ENCODE results near the gene MED23.

Gene MED23, protein sequence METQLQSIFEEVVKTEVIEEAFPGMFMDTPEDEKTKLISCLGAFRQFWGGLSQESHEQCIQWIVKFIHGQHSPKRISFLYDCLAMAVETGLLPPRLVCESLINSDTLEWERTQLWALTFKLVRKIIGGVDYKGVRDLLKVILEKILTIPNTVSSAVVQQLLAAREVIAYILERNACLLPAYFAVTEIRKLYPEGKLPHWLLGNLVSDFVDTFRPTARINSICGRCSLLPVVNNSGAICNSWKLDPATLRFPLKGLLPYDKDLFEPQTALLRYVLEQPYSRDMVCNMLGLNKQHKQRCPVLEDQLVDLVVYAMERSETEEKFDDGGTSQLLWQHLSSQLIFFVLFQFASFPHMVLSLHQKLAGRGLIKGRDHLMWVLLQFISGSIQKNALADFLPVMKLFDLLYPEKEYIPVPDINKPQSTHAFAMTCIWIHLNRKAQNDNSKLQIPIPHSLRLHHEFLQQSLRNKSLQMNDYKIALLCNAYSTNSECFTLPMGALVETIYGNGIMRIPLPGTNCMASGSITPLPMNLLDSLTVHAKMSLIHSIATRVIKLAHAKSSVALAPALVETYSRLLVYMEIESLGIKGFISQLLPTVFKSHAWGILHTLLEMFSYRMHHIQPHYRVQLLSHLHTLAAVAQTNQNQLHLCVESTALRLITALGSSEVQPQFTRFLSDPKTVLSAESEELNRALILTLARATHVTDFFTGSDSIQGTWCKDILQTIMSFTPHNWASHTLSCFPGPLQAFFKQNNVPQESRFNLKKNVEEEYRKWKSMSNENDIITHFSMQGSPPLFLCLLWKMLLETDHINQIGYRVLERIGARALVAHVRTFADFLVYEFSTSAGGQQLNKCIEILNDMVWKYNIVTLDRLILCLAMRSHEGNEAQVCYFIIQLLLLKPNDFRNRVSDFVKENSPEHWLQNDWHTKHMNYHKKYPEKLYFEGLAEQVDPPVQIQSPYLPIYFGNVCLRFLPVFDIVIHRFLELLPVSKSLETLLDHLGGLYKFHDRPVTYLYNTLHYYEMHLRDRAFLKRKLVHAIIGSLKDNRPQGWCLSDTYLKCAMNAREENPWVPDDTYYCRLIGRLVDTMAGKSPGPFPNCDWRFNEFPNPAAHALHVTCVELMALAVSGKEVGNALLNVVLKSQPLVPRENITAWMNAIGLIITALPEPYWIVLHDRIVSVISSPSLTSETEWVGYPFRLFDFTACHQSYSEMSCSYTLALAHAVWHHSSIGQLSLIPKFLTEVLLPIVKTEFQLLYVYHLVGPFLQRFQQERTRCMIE (N-terminal part only)

DNA sequence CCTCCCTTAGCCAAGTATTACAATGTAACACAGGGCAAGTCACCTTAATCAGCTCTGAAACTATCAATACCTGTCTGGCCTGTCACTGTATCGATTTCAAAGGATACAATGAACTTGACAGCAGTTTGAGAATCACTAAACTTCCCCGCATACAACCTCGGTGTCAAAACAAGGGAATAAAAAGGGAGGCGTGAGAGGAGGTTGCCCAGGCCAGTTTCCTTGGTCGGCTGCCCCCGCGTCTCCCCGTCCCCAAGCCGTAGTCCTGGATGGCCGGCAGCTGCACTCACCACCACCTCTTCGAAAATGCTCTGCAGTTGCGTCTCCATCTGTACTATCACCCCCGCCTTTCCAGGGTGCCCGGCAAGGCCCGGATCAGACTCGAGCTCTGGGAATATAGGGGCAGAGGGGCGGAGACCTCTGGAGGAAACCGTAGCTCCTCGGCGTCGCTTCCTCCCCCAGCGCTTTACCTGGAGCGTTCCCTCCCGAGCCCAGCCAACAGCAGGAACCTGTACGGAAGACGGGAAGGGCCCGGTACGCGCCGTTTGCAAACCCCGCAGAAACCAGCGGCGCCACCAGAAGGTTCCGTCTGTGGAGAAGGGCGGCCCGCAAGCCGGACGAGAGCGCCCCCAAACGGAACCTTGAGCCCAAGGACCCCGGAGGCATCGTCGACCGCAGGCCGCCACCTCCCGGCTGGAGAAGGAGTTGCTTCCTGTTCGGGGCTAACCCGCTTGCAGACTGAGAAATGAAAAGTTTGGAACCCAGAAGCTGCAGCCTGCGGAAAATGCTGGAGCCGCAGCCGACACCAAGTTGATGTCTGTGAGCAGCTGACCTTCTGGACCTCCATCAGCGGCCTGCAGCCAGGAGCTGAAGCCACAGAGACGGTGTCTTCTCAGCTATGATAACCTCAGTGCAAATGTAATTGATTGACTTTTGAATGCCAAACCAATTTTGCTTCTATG, at the start of gene MED23:
MED23 (minus strand) TSS at position 519 of the 959 bp plus-strand sequence; CDS start at position 326, 193 bp downstream.
- intact Hi-C loops (cut with DNase I): loop anchor here (10.0 kb wide), 1 partner anchor 423 kb away; no protein-coding TSS in a partner anchor
- peak; percentile 92 to 99 (median 96) for DNase-seq

DNA sequence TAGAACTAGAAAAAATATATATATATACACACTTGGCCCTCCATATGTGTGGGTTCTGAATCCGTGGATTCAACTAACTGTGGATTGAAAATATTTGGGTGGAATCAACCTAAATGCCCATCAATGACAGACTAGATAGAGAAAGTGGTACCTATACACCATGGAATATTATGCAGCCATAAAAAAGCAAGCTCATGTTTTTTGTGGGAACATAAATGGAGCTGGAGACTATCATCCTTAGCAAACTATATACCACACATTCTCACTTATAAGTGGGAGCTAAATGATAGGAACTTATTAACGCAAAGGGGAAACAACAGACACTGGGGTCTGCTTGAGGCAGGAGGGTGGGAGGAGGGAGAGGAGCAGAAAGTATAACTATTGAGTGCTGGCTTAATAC, 45.1 kb upstream of the MED23 start:
- DNase-seq: no peak
- intact Hi-C loops (cut with DNase I): no loop called here

DNA sequence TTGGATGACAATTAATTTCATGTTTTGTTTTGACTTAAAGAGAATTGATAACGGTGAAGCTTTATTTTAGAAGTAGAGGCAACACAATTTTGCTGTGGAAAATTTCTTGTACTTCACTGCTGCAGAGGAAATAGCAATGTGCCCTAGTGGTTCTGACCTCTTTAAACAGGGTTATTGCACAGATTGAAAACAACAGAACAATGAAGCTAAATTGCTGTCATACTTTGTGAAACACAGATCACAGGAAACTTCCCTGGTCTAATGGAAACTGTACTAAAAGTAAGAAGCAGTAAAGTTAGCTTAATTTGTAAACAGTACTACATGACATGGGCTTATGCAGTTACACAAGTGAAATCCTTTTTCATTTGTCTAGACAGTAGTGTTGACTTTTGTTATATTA, 41.8 kb upstream of the MED23 start:
- intact Hi-C loops (cut with DNase I): no loop called here

DNA sequence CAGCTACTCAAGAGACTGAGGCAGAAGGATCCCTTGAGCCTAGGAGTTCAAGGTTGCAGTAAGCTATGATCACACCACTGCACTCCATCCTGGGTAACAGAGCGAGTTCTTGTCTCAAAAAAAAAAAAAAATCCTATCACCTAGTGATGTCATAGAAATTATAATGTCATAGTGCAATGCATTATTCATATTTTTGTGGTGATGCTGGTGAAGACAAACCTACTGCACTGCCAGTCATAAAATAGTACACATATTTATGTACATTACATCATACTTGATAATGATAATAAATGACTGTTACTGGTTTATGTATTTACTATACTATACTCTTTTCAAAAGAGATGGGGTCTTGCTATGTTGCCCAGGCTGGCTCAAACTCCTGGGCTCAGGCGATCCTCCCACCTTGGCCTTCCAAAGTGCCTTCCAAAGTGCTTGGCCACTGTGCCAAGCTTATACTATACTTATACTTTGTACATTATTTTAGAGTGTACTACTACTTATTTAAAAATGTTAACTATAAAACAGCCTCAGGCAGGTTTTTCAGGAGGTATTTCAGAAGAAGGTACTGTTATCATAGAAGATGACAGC, 35.6 kb upstream of the MED23 start:
- no peak for DNase-seq
- intact Hi-C loops (cut with DNase I): no loop called here

More for the DNA sequence above, 41.8 kb upstream of the MED23 start:
- DNase-seq: no peak

DNA sequence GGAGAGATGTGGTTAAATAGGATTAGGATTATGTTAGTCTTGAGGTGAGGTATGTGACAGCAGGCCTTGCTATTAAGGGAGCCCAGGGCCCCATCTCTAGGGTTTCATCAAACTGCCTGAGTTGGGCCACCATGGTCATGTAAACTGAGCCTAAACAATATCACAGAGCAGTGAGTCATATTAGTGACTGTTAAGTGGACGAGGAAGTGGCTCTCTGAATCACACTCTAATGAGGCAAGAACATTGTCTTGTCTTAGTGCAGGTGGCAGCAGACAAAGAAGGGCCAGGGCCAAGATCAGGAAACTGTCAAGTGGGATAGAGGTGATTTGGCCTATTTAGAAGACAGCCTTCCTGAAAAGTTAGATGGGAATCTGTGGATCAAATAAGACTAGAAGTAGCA, 32.2 kb upstream of the MED23 start:
- intact Hi-C loops (cut with DNase I): no loop called here
- no peak for DNase-seq

DNA sequence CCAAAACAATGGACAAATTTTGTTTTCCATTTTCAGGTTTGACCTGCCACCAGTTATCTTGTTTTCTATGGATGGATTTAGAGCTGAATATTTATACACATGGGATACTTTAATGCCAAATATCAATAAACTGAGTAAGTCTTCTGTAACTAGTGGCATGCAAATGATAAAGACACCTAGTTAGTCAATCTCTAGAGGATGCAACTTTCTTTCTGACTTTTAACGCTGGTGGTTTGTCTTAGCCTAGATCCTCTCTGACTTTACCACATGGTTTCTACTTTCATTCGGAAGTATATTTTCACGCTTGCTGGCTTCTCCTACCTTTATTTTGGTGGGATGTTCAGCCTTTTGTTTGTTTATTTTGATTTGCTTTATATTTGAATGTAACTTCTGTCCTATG, 30.2 kb upstream of the MED23 start:
- DNase-seq: no peak
- intact Hi-C loops (cut with DNase I): no loop called here

DNA sequence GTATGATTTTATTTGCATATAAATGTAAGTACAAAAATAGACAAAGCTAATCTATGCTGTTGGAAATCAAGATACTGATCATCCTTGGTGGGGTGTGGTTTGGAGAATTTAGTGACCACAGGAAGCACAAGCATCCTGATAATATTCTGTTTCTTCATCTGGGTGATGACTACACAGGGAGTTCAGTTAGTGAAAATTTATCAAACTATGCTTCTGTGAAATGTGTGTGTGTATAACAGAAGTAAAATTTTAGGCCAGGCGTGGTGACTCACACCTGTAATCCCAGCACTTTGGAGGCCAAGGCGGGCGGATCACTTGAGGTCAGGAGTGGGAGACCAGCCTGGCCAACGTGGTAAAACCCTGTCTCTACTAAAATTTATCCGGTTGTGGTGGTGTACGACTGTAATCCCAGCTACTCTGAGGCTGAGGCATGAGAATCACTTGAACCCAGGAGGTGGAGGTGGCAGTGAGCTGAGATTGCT, 29.6 kb upstream of the MED23 start:
- no peak for DNase-seq
- intact Hi-C loops (cut with DNase I): no loop called here

DNA sequence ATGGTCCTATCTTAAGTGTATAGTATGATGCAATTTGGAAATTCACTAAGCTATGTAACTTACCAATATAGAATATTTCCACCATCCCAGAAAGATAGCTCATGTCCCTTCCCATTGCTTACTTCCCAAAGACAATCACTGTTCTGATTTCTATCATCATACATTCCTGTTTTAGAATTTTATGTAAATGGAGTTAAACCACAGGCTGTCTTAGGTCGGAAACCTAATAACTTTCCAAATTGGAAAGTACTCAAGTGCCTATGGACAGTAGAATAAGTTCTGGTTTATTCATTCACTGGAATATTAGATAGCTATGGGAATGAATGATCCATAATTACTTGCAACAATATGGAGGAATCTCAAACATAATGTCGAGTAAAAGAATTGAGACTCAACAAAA, 29.2 kb upstream of the MED23 start:
- no peak for DNase-seq
- intact Hi-C loops (cut with DNase I): no loop called here

DNA sequence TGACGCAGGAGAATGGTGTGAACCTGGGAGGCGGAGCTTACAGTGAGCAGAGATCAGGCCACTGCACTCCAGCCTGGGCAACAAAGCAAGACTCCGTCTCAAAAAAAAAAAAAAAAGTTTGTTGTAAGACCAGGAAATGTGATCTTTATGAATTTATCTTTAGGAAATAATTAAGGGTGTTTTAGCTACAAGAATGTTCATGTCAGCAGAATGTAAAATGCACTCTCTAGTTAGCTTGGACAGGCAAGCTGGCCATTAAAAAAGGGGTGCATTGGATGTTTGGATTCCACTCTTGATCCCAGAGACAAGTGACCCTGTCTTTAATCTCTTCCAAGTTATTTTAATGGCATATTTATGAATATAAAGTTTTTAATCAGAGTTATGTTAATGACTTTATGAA, 28.6 kb upstream of the MED23 start:
- intact Hi-C loops (cut with DNase I): no loop called here
- DNase-seq: no peak

DNA sequence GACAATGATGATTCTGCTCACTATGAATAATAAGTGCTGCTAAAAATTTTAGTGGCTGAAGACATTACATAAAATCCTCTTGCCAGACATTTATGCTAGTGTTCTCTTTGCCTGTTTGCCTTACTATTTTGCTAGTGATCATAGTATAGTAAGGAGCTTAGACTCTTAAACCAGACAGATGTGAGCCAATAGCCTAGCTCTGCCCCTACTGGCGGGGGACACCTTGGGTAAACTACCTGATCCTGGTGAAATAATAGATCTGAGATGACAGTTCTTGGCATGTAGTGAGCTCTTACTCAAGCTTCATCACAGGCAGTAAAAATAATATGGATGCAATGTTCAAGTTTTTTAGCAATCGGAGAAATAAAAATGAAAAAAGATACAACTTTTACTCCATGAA, 27.9 kb upstream of the MED23 start:
- no peak for DNase-seq
- intact Hi-C loops (cut with DNase I): no loop called here

DNA sequence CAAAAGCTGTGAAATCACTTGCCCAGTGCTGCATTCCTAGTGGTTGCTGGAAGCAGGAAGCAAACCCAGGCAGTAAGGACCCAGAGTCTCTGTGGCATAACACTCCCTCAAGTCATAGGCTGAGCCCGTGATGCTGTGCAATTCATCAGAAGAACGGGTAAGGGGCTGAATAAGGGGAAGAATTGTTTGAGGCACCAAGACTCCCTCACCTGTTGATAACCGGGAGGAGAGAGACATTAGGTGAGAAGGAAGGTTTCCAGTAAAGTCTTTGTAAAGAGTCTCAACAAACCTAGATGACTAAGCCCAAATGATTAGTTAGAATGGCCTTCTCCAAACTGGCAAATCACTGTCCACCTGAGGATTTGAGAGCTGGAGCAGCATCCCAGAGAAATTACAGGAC, 27.3 kb upstream of the MED23 start:
- intact Hi-C loops (cut with DNase I): no loop called here
- no peak for DNase-seq

DNA sequence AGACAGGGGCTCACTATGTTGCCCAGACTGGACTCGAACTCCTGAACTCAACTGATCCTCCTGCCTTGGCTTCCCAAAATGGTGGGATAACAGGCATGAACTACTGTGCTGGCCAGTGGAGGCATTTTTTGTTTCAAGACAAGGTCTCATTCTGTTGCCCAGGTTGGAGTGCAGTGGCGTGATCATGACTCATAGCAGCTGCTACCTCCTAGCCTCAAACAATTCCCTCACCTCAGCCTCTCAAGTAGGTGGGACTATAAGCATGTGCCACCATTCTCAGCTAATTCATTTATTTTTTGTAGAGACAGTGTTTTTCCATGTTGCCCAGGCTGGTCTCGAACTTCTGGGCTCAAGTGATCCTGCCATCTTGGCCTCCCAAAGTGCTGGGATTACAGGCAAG, 26.3 kb upstream of the MED23 start:
- intact Hi-C loops (cut with DNase I): no loop called here
- DNase-seq: no peak

DNA sequence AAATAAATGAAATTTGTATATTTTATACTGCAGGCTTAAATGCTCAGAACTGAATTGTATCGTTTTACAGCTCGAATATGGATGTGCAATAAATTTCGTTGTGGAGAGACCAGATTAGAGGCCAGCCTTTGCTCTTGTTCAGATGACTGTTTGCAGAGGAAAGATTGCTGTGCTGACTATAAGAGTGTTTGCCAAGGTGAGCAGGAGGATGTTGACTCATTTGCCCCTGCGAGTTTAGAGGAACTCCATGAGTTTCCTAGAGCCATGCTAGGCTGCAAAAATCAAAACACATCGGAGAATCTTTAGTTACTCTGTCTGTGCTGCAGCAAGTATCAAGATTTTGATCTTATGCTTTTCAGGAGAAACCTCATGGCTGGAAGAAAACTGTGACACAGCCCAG, 24.4 kb upstream of the MED23 start:
- DNase-seq: no peak
- intact Hi-C loops (cut with DNase I): no loop called here

DNA sequence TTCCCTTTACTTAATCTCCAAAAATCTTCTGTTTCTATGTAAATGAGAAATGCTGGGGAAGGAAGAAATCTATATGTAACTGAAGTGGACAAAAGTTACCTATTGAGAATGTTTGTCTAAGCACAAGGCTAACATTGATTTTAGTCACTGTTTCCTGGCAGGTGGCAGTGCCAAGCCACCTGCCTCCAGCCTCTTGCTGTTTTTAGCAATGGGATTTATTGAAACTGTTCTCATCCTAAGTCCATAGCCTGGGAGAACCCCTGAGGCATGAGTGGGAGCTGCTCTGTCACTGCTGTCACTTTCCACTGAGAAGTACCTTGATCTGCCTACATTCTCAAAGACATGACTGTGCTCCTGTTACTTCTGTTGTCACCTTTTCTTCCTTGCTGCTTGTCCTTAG, 23.7 kb upstream of the MED23 start:
- intact Hi-C loops (cut with DNase I): no loop called here
- no peak for DNase-seq

DNA sequence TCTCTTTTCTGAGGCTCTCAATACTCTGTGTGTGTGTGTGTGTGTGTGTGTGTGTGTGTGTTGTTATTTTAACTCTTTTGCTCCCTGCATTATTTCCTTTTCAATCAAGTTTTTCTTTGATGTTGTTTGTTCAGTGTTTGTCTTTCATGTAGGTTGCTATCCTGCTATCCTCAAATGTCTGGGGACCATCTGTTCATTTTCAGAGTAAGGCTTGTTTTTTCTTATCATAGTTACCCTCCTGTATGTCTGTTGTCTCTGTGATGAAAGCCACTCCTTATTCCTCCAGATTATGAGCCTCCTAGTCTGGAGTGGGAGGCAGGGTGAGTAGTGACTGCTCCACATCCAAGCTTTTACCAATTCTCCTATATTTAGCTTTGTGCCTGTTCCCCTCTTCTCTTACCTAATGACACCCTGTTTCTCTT, 18.2 kb upstream of the MED23 start:
- DNase-seq: no peak
- intact Hi-C loops (cut with DNase I): no loop called here

DNA sequence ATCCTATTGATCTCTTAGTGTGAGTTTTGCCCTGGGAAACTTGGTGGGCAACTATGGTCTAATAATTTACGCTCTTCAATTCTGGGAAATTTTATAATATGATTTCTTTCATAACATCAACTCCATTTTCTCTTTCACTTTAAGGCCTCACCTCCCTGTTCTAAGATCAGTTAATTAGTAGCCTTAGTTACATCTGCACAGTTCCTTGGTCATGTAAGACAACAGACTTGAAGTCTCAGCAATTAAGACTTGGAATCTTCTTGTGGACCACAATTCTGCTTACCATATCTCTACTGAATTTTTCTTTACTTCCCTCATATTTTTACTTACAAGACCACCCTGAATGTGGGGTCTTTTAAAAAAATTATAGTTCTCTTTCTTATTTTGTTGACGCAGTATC, 17.8 kb upstream of the MED23 start:
- intact Hi-C loops (cut with DNase I): no loop called here

DNA sequence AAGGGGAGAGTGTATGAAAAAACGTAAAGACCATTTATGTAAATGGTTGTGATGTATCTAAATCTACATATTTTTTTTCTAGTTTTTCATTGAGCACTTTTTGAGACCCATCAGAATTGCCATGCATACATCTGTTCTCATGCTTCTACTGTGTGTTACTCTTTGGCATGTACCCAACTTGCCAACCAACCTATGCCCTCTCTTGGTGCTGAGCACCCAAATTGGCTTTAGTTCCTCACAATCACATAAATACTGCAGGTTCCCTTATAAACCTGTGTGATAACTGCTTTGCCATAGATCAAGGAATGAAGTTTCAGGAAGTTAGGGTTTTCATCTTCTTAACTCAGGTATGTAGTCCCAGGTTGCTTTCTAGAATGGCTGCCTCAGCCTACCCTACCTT, 16.9 kb upstream of the MED23 start:
- no peak for DNase-seq
- intact Hi-C loops (cut with DNase I): no loop called here

More for the DNA sequence above, 17.8 kb upstream of the MED23 start:
- no peak for DNase-seq

DNA sequence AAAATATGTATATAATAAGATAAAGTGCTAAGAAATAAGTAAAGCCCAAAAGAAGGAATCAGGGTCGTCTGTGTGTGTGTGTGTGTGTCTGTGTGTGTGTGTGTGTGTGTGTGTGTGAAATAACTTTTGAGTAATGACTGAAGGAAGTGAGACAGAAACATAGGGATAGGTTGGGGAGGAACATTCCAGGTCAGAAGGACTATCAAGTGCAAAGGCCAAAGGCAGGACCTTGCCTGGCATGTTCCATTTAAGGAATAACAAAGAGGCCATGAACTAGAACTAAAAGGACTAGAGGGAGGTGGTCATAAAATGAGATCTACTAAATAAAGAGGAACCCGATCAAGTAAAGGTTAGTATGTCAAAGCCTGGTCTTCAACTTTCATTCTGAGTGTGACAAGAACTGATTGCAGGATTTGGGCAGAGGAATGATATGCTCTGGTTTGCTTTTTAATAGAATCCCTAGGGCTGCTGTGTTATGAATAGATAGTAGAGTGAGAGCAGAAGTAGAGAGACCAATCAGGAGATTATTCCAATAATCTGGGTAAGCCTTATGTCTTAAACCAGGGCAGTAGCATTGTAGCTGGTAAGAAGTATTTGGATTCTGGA, 15.9 kb upstream of the MED23 start:
- intact Hi-C loops (cut with DNase I): no loop called here
- no peak for DNase-seq

All from posterior cingulate gyrus (tissue), 11 donors.